ENCODE data around the gene LRRC45. TPM values are rescaled to one million over a fixed set of nuclear protein-coding genes. Genes with fewer than 3 reads are reported as not detected.

The LRRC45 gene
- total and polyA plus RNA-seq, 9 of the 15 experiments (the other 6 are each of a cell fraction or from before 2014, with no cell fraction given) = 3.5 to 21.5 (median 11.2) TPM; not detected in 2

DNA sequence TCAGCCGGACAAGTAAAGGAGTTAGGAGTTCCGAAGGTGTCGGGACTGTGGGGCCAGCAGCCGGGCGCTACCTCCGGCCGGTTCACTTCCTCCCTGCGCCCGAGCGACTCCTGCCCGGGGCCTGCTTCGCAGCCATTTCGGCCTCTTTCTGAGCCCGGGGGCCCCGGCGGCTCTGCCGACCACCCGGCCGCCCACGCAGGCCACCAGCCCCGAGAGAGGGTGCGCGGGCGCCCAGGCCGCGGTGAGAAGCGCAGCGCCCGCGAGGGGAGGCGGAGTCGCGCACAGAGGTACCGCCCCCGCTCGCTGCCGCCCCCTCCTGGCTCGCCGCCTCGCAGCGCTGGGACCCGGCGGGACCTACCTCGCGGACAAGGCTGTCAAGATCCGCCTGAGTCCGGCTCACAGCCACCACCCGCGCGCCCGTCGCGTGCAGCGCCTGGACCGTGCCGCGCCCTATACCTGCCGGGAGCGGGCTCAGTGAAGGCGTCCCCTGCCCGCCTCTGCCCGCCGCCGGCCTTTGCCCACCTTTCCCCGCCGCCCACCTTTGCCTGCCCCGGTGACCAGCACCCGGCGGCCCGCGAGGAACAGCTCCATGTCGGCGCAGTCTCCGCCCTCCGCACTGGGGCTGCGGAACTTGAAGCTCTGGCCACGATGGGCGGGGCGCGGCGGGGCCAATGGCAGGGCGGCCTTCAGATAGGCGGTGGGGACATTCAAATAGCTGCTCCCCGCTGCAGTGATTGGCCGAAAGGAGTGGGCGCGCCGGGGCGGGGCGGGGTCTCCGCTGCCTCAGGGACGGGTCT, 14.2 kb downstream of the LRRC45 start, which contains the start of gene DCXR (continued):
- TF ChIP-seq CEBPG (CRISPR knock-in tag; IDR thresholded peaks at IDR 0.05) = no peak
- no peak for TF ChIP-seq CEBPG (tag; conservative IDR thresholded peaks at IDR 0.05 in 1 of 2, IDR thresholded peaks at IDR 0.05 in 1 of 2)
- no peak for TF ChIP-seq RNF219 (CRISPR knock-in tag; IDR thresholded peaks at IDR 0.05)
- TF ChIP-seq ARID4B (CRISPR knock-in tag; IDR thresholded peaks at IDR 0.05) = peak; percentile 98
- TF ChIP-seq HLTF (IDR thresholded peaks at IDR 0.05) = peak; percentile 86; the same call in 1 of the 2 replicates
- TF ChIP-seq ATF1 (CRISPR knock-in tag; IDR thresholded peaks at IDR 0.05) = no peak
- TF ChIP-seq ATF1 (tag; IDR thresholded peaks at IDR 0.05) = peak; percentile 62
- no peak for TF ChIP-seq ZNF175 (CRISPR knock-in tag; IDR thresholded peaks at IDR 0.05; ENCODE audit: low read depth)
- TF ChIP-seq STAT5B (CRISPR knock-in tag; IDR thresholded peaks at IDR 0.05) = no peak
- TF ChIP-seq SOX6 (IDR thresholded peaks at IDR 0.05) = peak; percentile 64
- peak; percentile 65; the same call in 1 of the 2 replicates for TF ChIP-seq BRD4 (IDR thresholded peaks at IDR 0.05)
- no peak for TF ChIP-seq EP300 (IDR thresholded peaks at IDR 0.05; ENCODE audit: low read length)
- TF ChIP-seq, protein P1, sequence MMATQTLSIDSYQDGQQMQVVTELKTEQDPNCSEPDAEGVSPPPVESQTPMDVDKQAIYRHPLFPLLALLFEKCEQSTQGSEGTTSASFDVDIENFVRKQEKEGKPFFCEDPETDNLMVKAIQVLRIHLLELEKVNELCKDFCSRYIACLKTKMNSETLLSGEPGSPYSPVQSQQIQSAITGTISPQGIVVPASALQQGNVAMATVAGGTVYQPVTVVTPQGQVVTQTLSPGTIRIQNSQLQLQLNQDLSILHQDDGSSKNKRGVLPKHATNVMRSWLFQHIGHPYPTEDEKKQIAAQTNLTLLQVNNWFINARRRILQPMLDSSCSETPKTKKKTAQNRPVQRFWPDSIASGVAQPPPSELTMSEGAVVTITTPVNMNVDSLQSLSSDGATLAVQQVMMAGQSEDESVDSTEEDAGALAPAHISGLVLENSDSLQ (IDR thresholded peaks at IDR 0.05) = peak; percentile 87
- TF ChIP-seq NR2C2 (CRISPR knock-in tag; IDR thresholded peaks at IDR 0.05) = 0 out of 2 replicates have a peak, but pooled peaks have one; percentile 69
- peak; percentile 51; the same call in 1 of the 2 replicates for TF ChIP-seq NR2C2 (tag; IDR thresholded peaks at IDR 0.05)
- TF ChIP-seq L3MBTL2 (IDR thresholded peaks at IDR 0.05) = peak; percentile 87
- peak; percentile 60 for TF ChIP-seq CHD1 (IDR thresholded peaks at IDR 0.05; ENCODE audit: low read length)
- peak; percentile 87 for TF ChIP-seq SAP30 (IDR thresholded peaks at IDR 0.05; ENCODE audit: borderline replicate concordance, insufficient read depth, low read depth, low read length, poor library complexity, severe bottlenecking)
- TF ChIP-seq POLR2B (IDR thresholded peaks at IDR 0.05; ENCODE audit: low read depth, partially characterized antibody) = peak; percentile 97
